ENCODE measurements around the gene HSD11B1L.

DNA sequence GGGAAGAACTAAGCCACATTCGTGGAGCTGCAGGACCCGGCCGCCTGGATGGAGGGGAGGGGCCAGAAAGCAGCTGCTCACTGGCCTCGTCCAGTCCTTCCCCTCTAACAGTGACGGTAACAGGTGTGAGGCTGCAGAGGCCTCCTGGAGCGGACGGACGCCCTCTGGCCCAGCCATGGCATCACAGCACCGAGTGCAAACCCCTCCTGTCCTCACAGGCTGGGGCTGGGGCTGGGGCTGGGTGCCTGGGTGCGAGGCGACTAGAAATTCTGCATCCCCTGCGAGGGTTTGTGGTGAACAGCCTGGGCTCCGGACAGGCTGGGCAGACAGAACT lies 4.1 kb upstream of the HSD11B1L start:
- no peak for TF ChIP-seq POLR2A (IDR thresholded peaks at IDR 0.05; ENCODE audit: low read depth, low read length)
- TF ChIP-seq POLR2AphosphoS5 (IDR thresholded peaks at IDR 0.05; ENCODE audit: low read depth, low read length) = no peak
